GM23248 (cell line): ENCODE measurements around the gene PLCE1.

ENCODE experiments used
- EZH2 ChIP-seq: fragments of 200-600 bp; sonication (generic); IDR thresholded peaks from 2 replicates; pipeline ENCODE4 v1.6.1; 2018; ENCODE audit warnings: antibody characterized with exemption, mild to moderate bottlenecking; ENCODE audit not compliant: insufficient read depth, poor library complexity, severe bottlenecking
- EZH2phosphoT487 ChIP-seq: fragments of 200-600 bp; sonication (generic); IDR thresholded peaks from 2 replicates; pipeline ENCODE4 v1.6.1; 2018; ENCODE audit warnings: antibody characterized with exemption, moderate library complexity, mild to moderate bottlenecking, low read depth; ENCODE audit not compliant: insufficient read depth

- TF ChIP-seq EZH2phosphoT487 (no peak), EZH2 (no peak)
These were observed 9.8 kb downstream of the PLCE1 start for GRCh38 chr10:94003488-94003887.
